A549 (cell line): ENCODE measurements around the gene C1orf53. TPM values are rescaled to one million over a fixed set of nuclear protein-coding genes. Genes with fewer than 3 reads are reported as not detected.
"Not testable (repeated sequence)": the region's sequence is repeated elsewhere in the genome, so short reads cannot be mapped to it uniquely, and the experiment has no call there.

ENCODE experiments used
- ATAC-seq, 2 experiments: fragments of 200-7000 bp in 1 of 2; fragments of >200 bp in 1 of 2; cut with Nextera tagmentation in 1 of 2; cut with Tn5 transposase in 1 of 2; 3 replicates each; pipeline versions ENCODE4 v1.8.0 to v1.9.1; 2018 to 2020; ENCODE audit warnings: mild to moderate bottlenecking in 1 of 2, moderate library complexity in 1 of 2
- CTCF ChIA-PET: fragments of 300-600 bp; sonication (Branson Sonifier 250); formaldehyde crosslinking; extraction: SDS; loops from one replicate; lab custom pipeline; 2021; ENCODE audit warnings: antibody characterized with exemption, inconsistent platforms; lab: Yijun Ruan, JAX
- POLR2A ChIA-PET: fragments of 350-600 bp; formaldehyde crosslinking; extraction: SDS; loops from one replicate; lab custom pipeline; 2021; ENCODE audit warnings: antibody characterized with exemption, inconsistent platforms; lab: Yijun Ruan, JAX
- DNase-seq, 2 experiments: peaks; one replicate each; pipeline versions ENCODE4 v3.0.0 to v3.0.0-alpha.2; 2011 to 2016; ENCODE audit warnings: low read depth in 1 of 2, low spot score in 1 of 2
- FAIRE-seq: peaks from 2 replicates; lab custom pipeline; 2011; peaks lifted over from hg19 to GRCh38; lab: Jason Lieb, UNC
- H3K27ac ChIP-seq, 2 experiments: fragments of >200 bp; sonication (Bioruptor Twin); formaldehyde crosslinking; 3 replicates each; pipeline ENCODE4 v1.5.1; 2016 to 2017
- H3K4me1 ChIP-seq: fragments of >200 bp; sonication (Bioruptor Twin); formaldehyde crosslinking; 3 replicates; pipeline ENCODE4 v1.6.1; 2016
- H3K4me2 ChIP-seq: fragments of >200 bp; sonication (Bioruptor Twin); formaldehyde crosslinking; 3 replicates; pipeline ENCODE4 v1.6.1; 2016
- H3K4me3 ChIP-seq: fragments of >200 bp; sonication (Bioruptor Twin); formaldehyde crosslinking; 3 replicates; pipeline ENCODE4 v1.5.1; 2016
- H3K9me3 ChIP-seq: fragments of >200 bp; sonication (Bioruptor Twin); formaldehyde crosslinking; 3 replicates; pipeline ENCODE4 v1.6.1; 2016
- ATOH8 ChIP-seq: fragments of 250-450 bp; sonication (Bioruptor Pico); IDR thresholded peaks from 2 replicates; pipeline ENCODE4 v1.5.0; 2020; ENCODE audit warnings: low read depth, mild to moderate bottlenecking, moderate library complexity
- CBX2 ChIP-seq: fragments of 200-600 bp; sonication (generic); IDR thresholded peaks from 2 replicates; pipeline ENCODE4 v1.6.1; 2016; ENCODE audit warnings: low read depth, mild to moderate bottlenecking, borderline replicate concordance
- CEBPB ChIP-seq, 2 experiments: fragments of >200 bp in 1 of 2; sonication (Bioruptor Twin) in 1 of 2; formaldehyde crosslinking in 1 of 2; IDR thresholded peaks; 2 replicates each; pipeline ENCODE4 v1.6.1; 2012 to 2016
- CHD2 ChIP-seq: fragments of 150-350 bp; IDR thresholded peaks from 2 replicates; pipeline ENCODE4 v1.6.1; 2014; ENCODE audit warnings: low read length; ENCODE audit not compliant: partially characterized antibody
- CHD4 ChIP-seq: fragments of 200-600 bp; sonication (generic); IDR thresholded peaks from 2 replicates; pipeline ENCODE4 v1.6.1; 2016; ENCODE audit warnings: antibody characterized with exemption, mild to moderate bottlenecking, borderline replicate concordance
- CTCF ChIP-seq: fragments of >200 bp; sonication (Bioruptor Twin); formaldehyde crosslinking; IDR thresholded peaks from 3 replicates; pipeline ENCODE4 v1.5.1; 2016
- EHF ChIP-seq: fragments of 250-450 bp; sonication (Bioruptor Pico); IDR thresholded peaks from 2 replicates; pipeline ENCODE4 v1.5.0; 2020; ENCODE audit warnings: mild to moderate bottlenecking
- EHMT2 ChIP-seq: fragments of 200-600 bp; sonication (generic); IDR thresholded peaks from 2 replicates; pipeline ENCODE4 v1.6.1; 2016; ENCODE audit warnings: antibody characterized with exemption, low read depth, mild to moderate bottlenecking, moderate library complexity
- ELK1 ChIP-seq: fragments of 150-350 bp; IDR thresholded peaks from 2 replicates; pipeline ENCODE4 v1.6.1; 2014; ENCODE audit warnings: low read depth, mild to moderate bottlenecking, low read length
- GATA3 ChIP-seq: IDR thresholded peaks from 2 replicates; pipeline ENCODE4 v1.6.1; 2012; ENCODE audit warnings: borderline replicate concordance
- HEYL ChIP-seq: fragments of 250-450 bp; sonication (Bioruptor Pico); IDR thresholded peaks from 2 replicates; pipeline ENCODE4 v1.8.0; 2021; ENCODE audit warnings: mild to moderate bottlenecking, moderate library complexity
- HOXA7 ChIP-seq: fragments of 250-450 bp; sonication (Bioruptor Pico); IDR thresholded peaks from 2 replicates; pipeline ENCODE4 v1.5.0; 2020; ENCODE audit warnings: mild to moderate bottlenecking, moderate library complexity
- HOXB13 ChIP-seq: fragments of 250-450 bp; sonication (Bioruptor Pico); IDR thresholded peaks from 2 replicates; pipeline ENCODE4 v1.5.0; 2020; ENCODE audit warnings: low read depth, mild to moderate bottlenecking, moderate library complexity
- JUN ChIP-seq, 2 experiments: fragments of >200 bp; sonication (Bioruptor Twin); formaldehyde crosslinking; IDR thresholded peaks; 2 replicates in 1 of 2; 3 replicates in 1 of 2; pipeline ENCODE4 v1.6.1; 2016 to 2017
- MYC ChIP-seq: IDR thresholded peaks from 2 replicates; pipeline ENCODE4 v1.6.1; 2012; ENCODE audit warnings: mild to moderate bottlenecking, inconsistent platforms, low read length, improper control_type of control experiment, borderline replicate concordance
- NPAS2 ChIP-seq: fragments of 250-450 bp; sonication (Bioruptor Pico); IDR thresholded peaks from 2 replicates; pipeline ENCODE4 v1.8.0; 2022; ENCODE audit warnings: mild to moderate bottlenecking, moderate library complexity, borderline replicate concordance
- PBX3 ChIP-seq: IDR thresholded peaks from 2 replicates; pipeline ENCODE4 v1.6.1; 2012
- RFX5 ChIP-seq: fragments of 450-650 bp; IDR thresholded peaks from 2 replicates; pipeline ENCODE4 v1.7.1; 2014; ENCODE audit warnings: antibody characterized with exemption, mild to moderate bottlenecking, moderate library complexity
- SMC3 ChIP-seq: fragments of >200 bp; sonication (Bioruptor Twin); formaldehyde crosslinking; IDR thresholded peaks from 3 replicates; pipeline ENCODE4 v1.6.1; 2018; ENCODE audit warnings: inconsistent platforms
- TFCP2L1 ChIP-seq: fragments of 250-450 bp; sonication (Bioruptor Pico); IDR thresholded peaks from 2 replicates; pipeline ENCODE4 v1.5.0; 2021; ENCODE audit warnings: mild to moderate bottlenecking
- ZNF302 ChIP-seq: fragments of 250-450 bp; sonication (Bioruptor Pico); IDR thresholded peaks from 2 replicates; pipeline ENCODE4 v1.9.0; 2021; ENCODE audit warnings: inconsistent platforms, mild to moderate bottlenecking, moderate library complexity
- ZSCAN20 ChIP-seq: fragments of 250-450 bp; sonication (Bioruptor Pico); IDR thresholded peaks from 2 replicates; pipeline ENCODE4 v1.8.0; 2022; ENCODE audit warnings: mild to moderate bottlenecking, moderate library complexity
- WGBS: methylation state at CpG from one replicate; pipeline ENCODE4 v1.1.6; 2017; ENCODE audit errors: missing lambda C conversion rate; 5-methylcytosine and 5-hydroxymethylcytosine counted together
- polyA plus RNA-seq, 4 experiments: library from polyadenylated mRNA; depleted of rRNA in 3 of 4; stranded (reverse); fragments of >200 nt; fragmentation: RNase III in 1 of 4; extraction: RNeasy Plus Mini Kit Qiagen cat#74134 plus additional on column Dnase treatment in 1 of 4; gene quantifications; 2 replicates in 3 of 4; 3 replicates in 1 of 4; pipeline ENCODE4 v1.2.3, GENCODE V29; 2011 to 2017
- TF ChIP-seq, protein P1 (sequence below): IDR thresholded peaks from 2 replicates; pipeline ENCODE4 v1.6.1; 2012

C1orf53 gene
- polyA plus RNA-seq, 2 of the 4 experiments (the other 2 are of a cell fraction), result 5.7 to 7.9 TPM

DNA sequence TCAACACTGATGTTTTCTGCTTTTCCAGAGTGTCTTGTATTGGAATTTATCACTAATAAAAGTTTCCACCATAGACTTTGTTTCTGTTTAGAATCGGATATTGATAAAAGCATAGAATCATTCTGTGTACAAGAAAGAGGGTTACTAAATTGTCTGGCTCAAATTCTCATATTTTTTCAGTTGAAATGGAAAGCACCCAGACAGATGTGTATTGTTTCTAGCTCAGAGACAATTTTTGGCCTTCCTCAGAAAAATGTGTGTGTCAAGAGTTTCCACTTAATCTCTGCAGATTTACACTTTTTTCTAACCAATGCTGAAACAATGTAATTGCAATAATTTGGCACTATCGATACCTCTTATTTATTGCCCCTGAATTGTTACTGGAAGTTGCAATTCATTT, 35.0 kb downstream of the C1orf53 start:
- Histone ChIP-seq H3K4me1 (peaks cover 2% of the 10 kb centered on the region; the same call in 1 of the 3 replicates), H3K4me3 (no peak overlapping the region), H3K4me2 (no peak overlapping the region), H3K27ac (no peak overlapping the region), H3K9me3 (no peaks in the 10 kb centered on the region)
- no peak for DNase-seq
- ChIA-PET POLR2A (no interaction called here), CTCF (interaction anchor here (0.8 kb wide), 1 partner anchor 332 kb away, joined by 4 read pairs; no protein-coding TSS in a partner anchor)
- ATAC-seq, result no peak
- TF ChIP-seq SMC3 (no peak), ELK1 (no peak), ATOH8 (CRISPR knock-in tag) (no peak), HOXA7 (CRISPR knock-in tag) (no peak), CTCF (no peak), HOXB13 (no peak), EHF (CRISPR knock-in tag) (no peak), EHMT2 (no peak), TFCP2L1 (CRISPR knock-in tag) (no peak), GATA3 (no peak), MYC (no peak), PBX3 (no peak), CHD2 (no peak), NPAS2 (CRISPR knock-in tag) (no peak), ZSCAN20 (CRISPR knock-in tag) (no peak), CHD4 (no peak), CEBPB (IDR thresholded peaks at IDR 0.05) (no peak)
- TF ChIP-seq, protein P1, sequence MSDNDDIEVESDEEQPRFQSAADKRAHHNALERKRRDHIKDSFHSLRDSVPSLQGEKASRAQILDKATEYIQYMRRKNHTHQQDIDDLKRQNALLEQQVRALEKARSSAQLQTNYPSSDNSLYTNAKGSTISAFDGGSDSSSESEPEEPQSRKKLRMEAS, result no peak
- no peak for FAIRE-seq
- WGBS, result 83% methylated on average over 2 of the region's 2 CpGs

DNA sequence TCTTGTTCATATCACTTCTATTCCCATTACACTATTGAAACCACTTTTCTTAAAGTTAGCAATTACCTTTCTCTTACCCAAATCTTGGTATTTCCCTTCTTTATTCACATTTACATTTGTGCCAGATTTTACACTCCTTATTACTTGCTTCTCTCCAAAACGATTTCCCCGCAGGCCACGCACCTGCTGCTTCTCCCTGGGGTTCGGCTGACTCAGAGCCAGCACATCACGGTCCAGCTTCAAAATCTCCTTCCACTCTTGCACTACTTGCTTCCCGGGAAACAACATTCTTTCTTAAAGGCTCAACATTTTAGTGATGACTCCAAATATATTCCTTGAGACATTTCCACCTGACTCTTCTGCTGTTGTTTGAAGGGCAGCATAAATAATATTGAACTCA, 35.5 kb downstream of the C1orf53 start:
- no peak for TF ChIP-seq CBX2
- no peak for TF ChIP-seq ZNF302 (CRISPR knock-in tag)
- no peak for TF ChIP-seq EHMT2
- TF ChIP-seq RFX5, result no peak
- no peak for TF ChIP-seq HEYL (CRISPR knock-in tag)
- no peak for TF ChIP-seq JUN (IDR thresholded peaks at IDR 0.05)
- no peak for DNase-seq
- Histone ChIP-seq H3K4me1 (peaks cover 2% of the 10 kb centered on the region; the same call in 1 of the 3 replicates), H3K9me3 (no peaks in the 10 kb centered on the region), H3K27ac (no peak overlapping the region), H3K4me2 (no peak overlapping the region), H3K4me3 (no peak overlapping the region)
- ATAC-seq, result no peak
- ChIA-PET CTCF (no interaction called here), POLR2A (no interaction called here)
- WGBS, result 80% methylated on average over 6 of the region's 6 CpGs
- no peak for FAIRE-seq

DNA sequence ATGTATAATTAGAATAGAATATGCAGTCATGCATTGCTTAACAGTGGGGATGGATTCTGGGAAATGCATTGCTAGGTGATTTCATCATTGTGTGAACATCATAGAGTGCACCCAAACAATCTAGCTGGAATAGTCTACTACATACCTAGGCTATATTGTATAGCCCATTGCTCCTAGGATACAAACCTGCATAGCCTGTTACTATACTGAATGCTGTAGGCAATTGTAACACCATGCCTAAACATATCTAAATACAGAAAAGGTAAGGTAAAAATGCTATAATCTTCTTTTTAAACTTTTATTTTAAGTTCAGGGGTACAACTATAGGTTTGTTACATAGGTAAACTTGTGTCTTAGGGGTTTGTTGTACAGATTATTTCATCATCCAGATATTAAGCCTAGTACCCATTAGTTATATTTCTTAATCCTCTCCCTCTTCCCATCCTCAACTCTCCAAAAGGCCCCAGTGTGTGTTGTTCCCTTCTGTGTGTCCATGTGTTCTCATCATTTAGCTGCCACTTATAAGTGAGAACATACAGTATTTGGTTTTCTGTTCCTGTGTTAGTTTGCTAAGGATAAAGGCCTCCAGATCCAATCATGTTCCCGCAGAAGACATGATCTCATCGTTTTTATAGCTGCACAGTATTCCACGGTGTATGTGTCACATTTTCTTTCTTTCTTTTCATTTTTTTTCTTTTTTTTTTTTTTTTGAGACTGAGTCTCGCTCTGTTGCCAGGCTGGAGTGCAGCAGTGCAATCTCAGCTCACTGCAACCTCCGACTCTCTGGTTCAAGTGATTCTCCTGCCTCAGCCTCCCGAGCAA, 36.9 kb downstream of the C1orf53 start:
- Histone ChIP-seq H3K27ac (peak overlapping the region; percentile 15 to 20; a peak in 4 of 6 replicates), H3K4me2 (peak overlapping the region; percentile 16; the same call in 1 of the 3 replicates)
- FAIRE-seq, H3K4me3 ChIP-seq, DNase-seq, POLR2A ChIA-PET, H3K4me1 ChIP-seq, H3K9me3 ChIP-seq: not testable (repeated sequence)
- CTCF ChIA-PET, result interaction anchor here (0.6 kb wide), 1 partner anchor 740 kb away, joined by 3 read pairs; no protein-coding TSS in a partner anchor
- ATAC-seq, result peak in 1 of 2 experiments; percentile 70; a peak in 2 of 6 replicates
- WGBS, result 72% methylated on average over 6 of the region's 6 CpGs
